K562 (cell line): ENCODE data around the gene UBE2D3. TPM values are rescaled to one million over a fixed set of nuclear protein-coding genes. Genes with fewer than 3 reads are reported as not detected.
A peak's percentile ranks its signal among the peaks of the same experiment; 100 is the strongest.

Experiments
- ARID3B ChIP-seq: fragments of 250-450 bp; sonication (Bioruptor Pico); IDR thresholded peaks from 2 replicates; pipeline ENCODE4 v1.4.0; 2020; ENCODE audit warnings: borderline replicate concordance
- HNRNPH1 ChIP-seq: fragments of 200-400 bp; formaldehyde crosslinking; optimal IDR thresholded peaks from 2 replicates; pipeline ENCODE3; 2017; ENCODE audit warnings: low read depth, mild to moderate bottlenecking, low read length, moderate library complexity
- KDM1A ChIP-seq, 2 experiments: fragments of 450-650 bp; IDR thresholded peaks; 2 replicates each; pipeline ENCODE4 v1.6.1; 2016; ENCODE audit warnings: mild to moderate bottlenecking in 2 of 2
- KLF16 ChIP-seq: IDR thresholded peaks from 2 replicates; pipeline ENCODE4 v1.6.1; 2016; ENCODE audit warnings: antibody characterized with exemption
- LEF1 ChIP-seq: fragments of 450-650 bp; IDR thresholded peaks from 2 replicates; pipeline ENCODE4 v1.6.1; 2016; ENCODE audit warnings: mild to moderate bottlenecking
- MXI1 ChIP-seq: IDR thresholded peaks from 2 replicates; pipeline ENCODE4 v1.6.1; 2011; ENCODE audit warnings: low read depth, mild to moderate bottlenecking, improper control_type of control experiment, low read length
- MYC ChIP-seq, 2 experiments: fragments of 250-450 bp in 1 of 2; sonication (Bioruptor Pico) in 1 of 2; IDR thresholded peaks; 2 replicates each; pipeline versions ENCODE4 v1.5.1 to v1.6.1; 2012 to 2021; ENCODE audit warnings: low read depth in 2 of 2, borderline replicate concordance in 1 of 2, improper control_type of control experiment in 1 of 2, low read length in 1 of 2, mild to moderate bottlenecking in 1 of 2, moderate library complexity in 1 of 2
- PCBP2 ChIP-seq: fragments of 200-400 bp; formaldehyde crosslinking; IDR thresholded peaks from 2 replicates; pipeline ENCODE4 v1.6.1; 2018; ENCODE audit warnings: low read length, low read depth, mild to moderate bottlenecking, moderate library complexity; ENCODE audit not compliant: poor library complexity, severe bottlenecking
- STAT5B ChIP-seq: fragments of 250-450 bp; sonication (Bioruptor Pico); IDR thresholded peaks from 2 replicates; pipeline ENCODE4 v1.8.0; 2021; ENCODE audit warnings: mild to moderate bottlenecking, inconsistent platforms
- TCFL5 ChIP-seq: fragments of 250-450 bp; sonication (Bioruptor Pico); conservative IDR thresholded peaks from 2 replicates; pipeline ENCODE4 v1.6.1; 2021; ENCODE audit warnings: mild to moderate bottlenecking, moderate library complexity, matching md5 sums
- ZNF175 ChIP-seq: fragments of 200-800 bp; sonication (Bioruptor generic); IDR thresholded peaks from 2 replicates; pipeline ENCODE4 v1.6.1; 2016; ENCODE audit warnings: low read depth, mild to moderate bottlenecking, missing genetic modification characterization, missing compliant biosample characterization
- ZNF318 ChIP-seq, 2 experiments: fragments of 450-650 bp; IDR thresholded peaks; 2 replicates each; pipeline ENCODE4 v1.6.1; 2016; ENCODE audit warnings: mild to moderate bottlenecking in 2 of 2, borderline replicate concordance in 1 of 2, low read depth in 1 of 2, moderate library complexity in 1 of 2
- ZNF445 ChIP-seq: fragments of 250-450 bp; sonication (Bioruptor Pico); IDR thresholded peaks from 2 replicates; pipeline ENCODE4 v1.4.0; 2020; ENCODE audit warnings: low read depth, mild to moderate bottlenecking, moderate library complexity
- ZNF830 ChIP-seq: fragments of 250-450 bp; sonication (Bioruptor Pico); IDR thresholded peaks from 2 replicates; pipeline ENCODE4 v1.5.0; 2021; ENCODE audit warnings: mild to moderate bottlenecking
- polyA plus RNA-seq, 8 experiments: library from polyadenylated mRNA; depleted of rRNA in 4 of 8; stranded (reverse) in 5 of 8; unstranded in 3 of 8; fragments of >200 nt; fragmentation: Nextera tagmentation in 2 of 8; fragmentation: Illumina TruSeq in 1 of 8; extraction: Ambion mirVana in 2 of 8; extraction: Trizol in 1 of 8; gene quantifications; 2 replicates each; pipeline versions ENCODE4 v1.2.1 to v1.2.3, GENCODE V29; 2011 to 2014; ENCODE audit warnings: inconsistent platforms in 1 of 8, missing spikeins in 1 of 8
- total RNA-seq, 7 experiments: library from RNA; depleted of rRNA in 6 of 7; stranded (reverse); fragments of >200 nt in 6 of 7; fragmentation: Illumina TruSeq in 2 of 7; extraction: Trizol in 2 of 7; gene quantifications; 2 replicates each; pipeline versions ENCODE4 v1.2.1 to v1.2.3, GENCODE V29; 2011 to 2021; ENCODE audit warnings: low replicate concordance in 1 of 7
- TF ChIP-seq, protein P1 (sequence below): fragments of 450-650 bp; conservative IDR thresholded peaks from 2 replicates; pipeline ENCODE4 v1.6.1; 2016; ENCODE audit warnings: missing genetic modification characterization, low read depth, mild to moderate bottlenecking, missing compliant biosample characterization, moderate library complexity

The UBE2D3 gene
- total and polyA plus RNA-seq, 9 of the 15 experiments (the other 6 are each of a cell fraction or from before 2014, with no cell fraction given): 191 to 618 (median 292) TPM

GRCh38 chr4:102827674-102828496, 534 bp upstream of the UBE2D3 start (continued):
- TF ChIP-seq ARID3B (CRISPR knock-in tag) (no peak), KLF16 (no peak; the same call in 1 of the 2 replicates), ZNF175 (CRISPR knock-in tag) (peak; percentile 51; the same call in 1 of the 2 replicates), KDM1A (IDR thresholded peaks at IDR 0.05) (peak; percentile 39 to 79; a peak in 3 of 4 replicates), MXI1 (0 out of 2 replicates have a peak, but pooled peaks have one; percentile 27), ZNF830 (no peak), MYC (IDR thresholded peaks at IDR 0.05; ENCODE audit: low read depth, low read length) (peak; percentile 84), MYC (CRISPR knock-in tag; IDR thresholded peaks at IDR 0.05; ENCODE audit: borderline replicate concordance, low read depth) (0 out of 2 replicates have a peak, but pooled peaks have one; percentile 11), ZNF318 (IDR thresholded peaks at IDR 0.05; ENCODE audit: borderline replicate concordance in 1 of 2, low read depth in 1 of 2) (peak in 1 of 2 experiments; percentile 79; a peak in 2 of 4 replicates), TCFL5 (CRISPR knock-in tag) (no peak), STAT5B (CRISPR knock-in tag) (no peak), ZNF445 (CRISPR knock-in tag) (no peak), PCBP2 (no peak), LEF1 (peak; percentile 54; the same call in 1 of the 2 replicates), HNRNPH1 (no peak)
- TF ChIP-seq, protein P1, sequence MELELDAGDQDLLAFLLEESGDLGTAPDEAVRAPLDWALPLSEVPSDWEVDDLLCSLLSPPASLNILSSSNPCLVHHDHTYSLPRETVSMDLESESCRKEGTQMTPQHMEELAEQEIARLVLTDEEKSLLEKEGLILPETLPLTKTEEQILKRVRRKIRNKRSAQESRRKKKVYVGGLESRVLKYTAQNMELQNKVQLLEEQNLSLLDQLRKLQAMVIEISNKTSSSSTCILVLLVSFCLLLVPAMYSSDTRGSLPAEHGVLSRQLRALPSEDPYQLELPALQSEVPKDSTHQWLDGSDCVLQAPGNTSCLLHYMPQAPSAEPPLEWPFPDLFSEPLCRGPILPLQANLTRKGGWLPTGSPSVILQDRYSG (tag): 0 out of 2 replicates have a peak, but pooled peaks have one; percentile 25
